AG08396 (cell line): ENCODE data around the gene NR6A1.
A peak's percentile ranks its signal among the peaks of the same experiment; 100 is the strongest.
"Not testable (repeated sequence)": the region's sequence is repeated elsewhere in the genome, so short reads cannot be mapped to it uniquely, and the experiment has no call there.

Experiments used
- DNase-seq: peaks from one replicate; pipeline ENCODE4 v3.0.0; 2012; ENCODE audit warnings: low spot score, mixed read lengths

The NR6A1 gene

GRCh38 chr9:124615840-124616239 lies 155.3 kb downstream of the NR6A1 start:
- DNase-seq: not testable (repeated sequence)

GRCh38 chr9:124615100-124615742 lies 155.9 kb downstream of the NR6A1 start:
- no peak for DNase-seq

- no peak for DNase-seq
These were observed 157.3 kb downstream of the NR6A1 start for GRCh38 chr9:124613849-124614248.

- DNase-seq: no peak
These were observed 160.0 kb downstream of the NR6A1 start for GRCh38 chr9:124611106-124611505.

- DNase-seq: no peak
These were observed 165.1 kb downstream of the NR6A1 start for GRCh38 chr9:124606027-124606426.

GRCh38 chr9:124605258-124605657 lies 165.9 kb downstream of the NR6A1 start:
- no peak for DNase-seq

GRCh38 chr9:124602632-124603031 lies 168.5 kb downstream of the NR6A1 start:
- no peak for DNase-seq

GRCh38 chr9:124602204-124602603 lies 168.9 kb downstream of the NR6A1 start:
- DNase-seq: peak; percentile 39

- DNase-seq: no peak
These were observed 170.7 kb downstream of the NR6A1 start for GRCh38 chr9:124600407-124600806.

GRCh38 chr9:124599121-124599795 lies 171.9 kb downstream of the NR6A1 start:
- no peak for DNase-seq

- DNase-seq: no peak
These were observed 173.1 kb downstream of the NR6A1 start for GRCh38 chr9:124598048-124598447.

GRCh38 chr9:124596172-124596839 lies 174.8 kb downstream of the NR6A1 start:
- no peak for DNase-seq

GRCh38 chr9:124595743-124596142 lies 175.4 kb downstream of the NR6A1 start:
- no peak for DNase-seq

- DNase-seq: no peak
These were observed 176.4 kb downstream of the NR6A1 start for GRCh38 chr9:124594673-124595072.

GRCh38 chr9:124594225-124594624 lies 176.9 kb downstream of the NR6A1 start:
- DNase-seq: no peak

GRCh38 chr9:124593651-124594058 lies 177.5 kb downstream of the NR6A1 start:
- no peak for DNase-seq

GRCh38 chr9:124593200-124593599 lies 177.9 kb downstream of the NR6A1 start:
- no peak for DNase-seq

- no peak for DNase-seq
These were observed 180.0 kb downstream of the NR6A1 start for GRCh38 chr9:124590889-124591641.

- no peak for DNase-seq
These were observed 186.5 kb downstream of the NR6A1 start for GRCh38 chr9:124584631-124585030.

GRCh38 chr9:124583134-124583533 lies 188.0 kb downstream of the NR6A1 start:
- no peak for DNase-seq

- no peak for DNase-seq
These were observed 190.9 kb downstream of the NR6A1 start for GRCh38 chr9:124580186-124580585.

GRCh38 chr9:124576751-124577150 lies 194.4 kb downstream of the NR6A1 start:
- DNase-seq: no peak
